A549 (cell line): ENCODE results near the gene SMG6. TPM values are rescaled to one million over a fixed set of nuclear protein-coding genes. Genes with fewer than 3 reads are reported as not detected.
"Not testable (repeated sequence)": the region's sequence is repeated elsewhere in the genome, so short reads cannot be mapped to it uniquely, and the experiment has no call there.

ENCODE experiments used
- ATAC-seq, 2 experiments: fragments of 200-7000 bp in 1 of 2; fragments of >200 bp in 1 of 2; cut with Nextera tagmentation in 1 of 2; cut with Tn5 transposase in 1 of 2; 3 replicates each; pipeline versions ENCODE4 v1.8.0 to v1.9.1; 2018 to 2020; ENCODE audit warnings: mild to moderate bottlenecking in 1 of 2, moderate library complexity in 1 of 2
- CTCF ChIA-PET: fragments of 300-600 bp; sonication (Branson Sonifier 250); formaldehyde crosslinking; extraction: SDS; loops from one replicate; lab custom pipeline; 2021; ENCODE audit warnings: antibody characterized with exemption, inconsistent platforms; lab: Yijun Ruan, JAX
- POLR2A ChIA-PET: fragments of 350-600 bp; formaldehyde crosslinking; extraction: SDS; loops from one replicate; lab custom pipeline; 2021; ENCODE audit warnings: antibody characterized with exemption, inconsistent platforms; lab: Yijun Ruan, JAX
- DNase-seq, 2 experiments: peaks; one replicate each; pipeline versions ENCODE4 v3.0.0 to v3.0.0-alpha.2; 2011 to 2016; ENCODE audit warnings: low read depth in 1 of 2, low spot score in 1 of 2
- FAIRE-seq: peaks from 2 replicates; lab custom pipeline; 2011; peaks lifted over from hg19 to GRCh38; lab: Jason Lieb, UNC
- H3K27ac ChIP-seq, 2 experiments: fragments of >200 bp; sonication (Bioruptor Twin); formaldehyde crosslinking; 3 replicates each; pipeline ENCODE4 v1.5.1; 2016 to 2017
- H3K4me1 ChIP-seq: fragments of >200 bp; sonication (Bioruptor Twin); formaldehyde crosslinking; 3 replicates; pipeline ENCODE4 v1.6.1; 2016
- H3K4me2 ChIP-seq: fragments of >200 bp; sonication (Bioruptor Twin); formaldehyde crosslinking; 3 replicates; pipeline ENCODE4 v1.6.1; 2016
- H3K4me3 ChIP-seq: fragments of >200 bp; sonication (Bioruptor Twin); formaldehyde crosslinking; 3 replicates; pipeline ENCODE4 v1.5.1; 2016
- H3K9me3 ChIP-seq: fragments of >200 bp; sonication (Bioruptor Twin); formaldehyde crosslinking; 3 replicates; pipeline ENCODE4 v1.6.1; 2016
- CHD4 ChIP-seq: fragments of 200-600 bp; sonication (generic); IDR thresholded peaks from 2 replicates; pipeline ENCODE4 v1.6.1; 2016; ENCODE audit warnings: antibody characterized with exemption, mild to moderate bottlenecking, borderline replicate concordance
- ESRRA ChIP-seq: fragments of 150-350 bp; IDR thresholded peaks from 2 replicates; pipeline ENCODE4 v1.6.1; 2014; ENCODE audit warnings: mild to moderate bottlenecking, low read length, borderline replicate concordance
- FOSB ChIP-seq: fragments of 250-450 bp; sonication (Bioruptor Pico); IDR thresholded peaks from 2 replicates; pipeline ENCODE4 v1.5.0; 2020; ENCODE audit warnings: mild to moderate bottlenecking, moderate library complexity
- FOXS1 ChIP-seq: fragments of 250-450 bp; sonication (Bioruptor Pico); IDR thresholded peaks from 2 replicates; pipeline ENCODE4 v1.5.0; 2020; ENCODE audit warnings: mild to moderate bottlenecking, moderate library complexity
- HEYL ChIP-seq: fragments of 250-450 bp; sonication (Bioruptor Pico); IDR thresholded peaks from 2 replicates; pipeline ENCODE4 v1.8.0; 2021; ENCODE audit warnings: mild to moderate bottlenecking, moderate library complexity
- HOXA7 ChIP-seq: fragments of 250-450 bp; sonication (Bioruptor Pico); IDR thresholded peaks from 2 replicates; pipeline ENCODE4 v1.5.0; 2020; ENCODE audit warnings: mild to moderate bottlenecking, moderate library complexity
- HOXB5 ChIP-seq: fragments of 250-450 bp; sonication (Bioruptor Pico); IDR thresholded peaks from 2 replicates; pipeline ENCODE4 v1.5.0; 2020; ENCODE audit warnings: mild to moderate bottlenecking, moderate library complexity
- JUN ChIP-seq, 2 experiments: fragments of >200 bp; sonication (Bioruptor Twin); formaldehyde crosslinking; IDR thresholded peaks; 2 replicates in 1 of 2; 3 replicates in 1 of 2; pipeline ENCODE4 v1.6.1; 2016 to 2017
- KDM5A ChIP-seq: fragments of 200-600 bp; sonication (generic); IDR thresholded peaks from 2 replicates; pipeline ENCODE4 v1.6.1; 2016; ENCODE audit warnings: antibody characterized with exemption, mild to moderate bottlenecking
- MAZ ChIP-seq: fragments of 150-350 bp; IDR thresholded peaks from 2 replicates; pipeline ENCODE4 v1.6.1; 2014; ENCODE audit warnings: antibody characterized with exemption, low read depth, low read length, borderline replicate concordance
- PHF8 ChIP-seq: fragments of 200-600 bp; sonication (generic); IDR thresholded peaks from 2 replicates; pipeline ENCODE4 v1.6.1; 2016; ENCODE audit warnings: low read depth, mild to moderate bottlenecking, antibody characterized with exemption, moderate library complexity, borderline replicate concordance
- POLR2A ChIP-seq: IDR thresholded peaks from 2 replicates; pipeline ENCODE4 v1.6.1; 2012; ENCODE audit warnings: mild to moderate bottlenecking, low read length
- RARB ChIP-seq: fragments of 250-450 bp; sonication (Bioruptor Pico); IDR thresholded peaks from 2 replicates; pipeline ENCODE4 v1.8.0; 2021; ENCODE audit warnings: mild to moderate bottlenecking, moderate library complexity
- RCOR1 ChIP-seq: fragments of 150-350 bp; IDR thresholded peaks from 2 replicates; pipeline ENCODE4 v1.6.1; 2014; ENCODE audit warnings: antibody characterized with exemption, low read length, low read depth
- SREBF2 ChIP-seq: fragments of 450-650 bp; IDR thresholded peaks from 2 replicates; pipeline ENCODE4 v1.6.1; 2014; ENCODE audit warnings: mild to moderate bottlenecking, moderate library complexity
- TFCP2L1 ChIP-seq: fragments of 250-450 bp; sonication (Bioruptor Pico); IDR thresholded peaks from 2 replicates; pipeline ENCODE4 v1.5.0; 2021; ENCODE audit warnings: mild to moderate bottlenecking
- ZC3H11A ChIP-seq: fragments of 450-650 bp; IDR thresholded peaks from 2 replicates; pipeline ENCODE4 v1.6.1; 2014; ENCODE audit warnings: antibody characterized with exemption, mild to moderate bottlenecking
- ZSCAN20 ChIP-seq: fragments of 250-450 bp; sonication (Bioruptor Pico); IDR thresholded peaks from 2 replicates; pipeline ENCODE4 v1.8.0; 2022; ENCODE audit warnings: mild to moderate bottlenecking, moderate library complexity
- WGBS: methylation state at CpG from one replicate; pipeline ENCODE4 v1.1.6; 2017; ENCODE audit errors: missing lambda C conversion rate; 5-methylcytosine and 5-hydroxymethylcytosine counted together
- polyA plus RNA-seq, 4 experiments: library from polyadenylated mRNA; depleted of rRNA in 3 of 4; stranded (reverse); fragments of >200 nt; fragmentation: RNase III in 1 of 4; extraction: RNeasy Plus Mini Kit Qiagen cat#74134 plus additional on column Dnase treatment in 1 of 4; gene quantifications; 2 replicates in 3 of 4; 3 replicates in 1 of 4; pipeline ENCODE4 v1.2.3, GENCODE V29; 2011 to 2017
- TF ChIP-seq, protein P1 (sequence below): fragments of 200-600 bp; sonication (generic); IDR thresholded peaks from 2 replicates; pipeline ENCODE4 v1.6.1; 2016; ENCODE audit warnings: antibody characterized with exemption, mild to moderate bottlenecking, moderate library complexity
- TF ChIP-seq, protein P2 (sequence below): fragments of 250-450 bp; sonication (Bioruptor Pico); IDR thresholded peaks from 2 replicates; pipeline ENCODE4 v1.5.0; 2021; ENCODE audit warnings: mild to moderate bottlenecking, moderate library complexity, borderline replicate concordance

The SMG6 gene
- polyA plus RNA-seq, 2 of the 4 experiments (the other 2 are of a cell fraction) = 4.7 to 17.0 TPM

DNA sequence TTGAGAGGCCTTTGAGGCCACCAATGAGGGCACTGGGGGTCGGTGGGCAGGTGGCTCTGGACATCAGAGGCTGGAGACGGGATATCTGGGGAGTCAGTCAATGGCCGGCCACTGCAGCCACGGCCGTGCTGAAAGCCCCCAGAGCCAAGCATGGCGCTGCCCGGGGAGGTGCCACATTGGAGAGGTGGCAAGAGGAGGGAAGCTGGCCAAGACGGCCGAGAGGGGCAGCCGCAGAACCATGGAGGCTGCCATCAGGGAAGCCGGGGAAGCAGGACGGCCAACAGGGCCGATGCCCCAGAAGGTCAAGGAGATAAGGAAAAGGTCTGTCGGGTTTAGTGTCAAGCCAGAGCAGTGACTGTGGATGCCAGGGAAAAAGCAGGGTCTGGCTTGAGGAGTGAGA lies 288.3 kb downstream of the SMG6 start (continued):
- TF ChIP-seq, protein P1, sequence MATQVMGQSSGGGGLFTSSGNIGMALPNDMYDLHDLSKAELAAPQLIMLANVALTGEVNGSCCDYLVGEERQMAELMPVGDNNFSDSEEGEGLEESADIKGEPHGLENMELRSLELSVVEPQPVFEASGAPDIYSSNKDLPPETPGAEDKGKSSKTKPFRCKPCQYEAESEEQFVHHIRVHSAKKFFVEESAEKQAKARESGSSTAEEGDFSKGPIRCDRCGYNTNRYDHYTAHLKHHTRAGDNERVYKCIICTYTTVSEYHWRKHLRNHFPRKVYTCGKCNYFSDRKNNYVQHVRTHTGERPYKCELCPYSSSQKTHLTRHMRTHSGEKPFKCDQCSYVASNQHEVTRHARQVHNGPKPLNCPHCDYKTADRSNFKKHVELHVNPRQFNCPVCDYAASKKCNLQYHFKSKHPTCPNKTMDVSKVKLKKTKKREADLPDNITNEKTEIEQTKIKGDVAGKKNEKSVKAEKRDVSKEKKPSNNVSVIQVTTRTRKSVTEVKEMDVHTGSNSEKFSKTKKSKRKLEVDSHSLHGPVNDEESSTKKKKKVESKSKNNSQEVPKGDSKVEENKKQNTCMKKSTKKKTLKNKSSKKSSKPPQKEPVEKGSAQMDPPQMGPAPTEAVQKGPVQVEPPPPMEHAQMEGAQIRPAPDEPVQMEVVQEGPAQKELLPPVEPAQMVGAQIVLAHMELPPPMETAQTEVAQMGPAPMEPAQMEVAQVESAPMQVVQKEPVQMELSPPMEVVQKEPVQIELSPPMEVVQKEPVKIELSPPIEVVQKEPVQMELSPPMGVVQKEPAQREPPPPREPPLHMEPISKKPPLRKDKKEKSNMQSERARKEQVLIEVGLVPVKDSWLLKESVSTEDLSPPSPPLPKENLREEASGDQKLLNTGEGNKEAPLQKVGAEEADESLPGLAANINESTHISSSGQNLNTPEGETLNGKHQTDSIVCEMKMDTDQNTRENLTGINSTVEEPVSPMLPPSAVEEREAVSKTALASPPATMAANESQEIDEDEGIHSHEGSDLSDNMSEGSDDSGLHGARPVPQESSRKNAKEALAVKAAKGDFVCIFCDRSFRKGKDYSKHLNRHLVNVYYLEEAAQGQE = no peak
- TF ChIP-seq KDM5A (no peak), ZSCAN20 (CRISPR knock-in tag) (no peak), CHD4 (no peak), TFCP2L1 (CRISPR knock-in tag) (no peak), RCOR1 (no peak), MAZ (no peak), PHF8 (no peak), FOSB (no peak), FOXS1 (no peak), POLR2A (no peak), SREBF2 (no peak)

DNA sequence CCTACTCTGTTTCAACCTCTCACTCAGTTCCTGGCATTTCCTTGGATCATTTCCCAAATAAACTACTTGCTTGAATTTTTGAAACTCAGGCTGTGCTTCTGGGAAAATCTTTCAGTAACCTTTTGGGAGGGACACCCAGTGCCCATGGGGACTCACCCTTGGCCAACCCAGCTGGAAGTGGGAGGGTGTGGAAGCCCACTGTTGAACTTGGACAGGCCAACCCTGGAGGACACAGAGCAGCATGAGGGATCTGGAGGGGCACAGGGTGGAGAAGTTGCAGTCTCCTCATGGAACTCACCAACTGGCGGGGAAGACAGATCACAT lies 289.6 kb downstream of the SMG6 start:
- TF ChIP-seq JUN (IDR thresholded peaks at IDR 0.05) (no peak), HOXB5 (CRISPR knock-in tag) (no peak), RARB (CRISPR knock-in tag) (no peak), HEYL (CRISPR knock-in tag) (no peak), RCOR1 (no peak), HOXA7 (CRISPR knock-in tag) (no peak), FOSB (no peak), ZSCAN20 (CRISPR knock-in tag) (no peak), ZC3H11A (no peak), ESRRA (no peak)
- TF ChIP-seq, protein P2, sequence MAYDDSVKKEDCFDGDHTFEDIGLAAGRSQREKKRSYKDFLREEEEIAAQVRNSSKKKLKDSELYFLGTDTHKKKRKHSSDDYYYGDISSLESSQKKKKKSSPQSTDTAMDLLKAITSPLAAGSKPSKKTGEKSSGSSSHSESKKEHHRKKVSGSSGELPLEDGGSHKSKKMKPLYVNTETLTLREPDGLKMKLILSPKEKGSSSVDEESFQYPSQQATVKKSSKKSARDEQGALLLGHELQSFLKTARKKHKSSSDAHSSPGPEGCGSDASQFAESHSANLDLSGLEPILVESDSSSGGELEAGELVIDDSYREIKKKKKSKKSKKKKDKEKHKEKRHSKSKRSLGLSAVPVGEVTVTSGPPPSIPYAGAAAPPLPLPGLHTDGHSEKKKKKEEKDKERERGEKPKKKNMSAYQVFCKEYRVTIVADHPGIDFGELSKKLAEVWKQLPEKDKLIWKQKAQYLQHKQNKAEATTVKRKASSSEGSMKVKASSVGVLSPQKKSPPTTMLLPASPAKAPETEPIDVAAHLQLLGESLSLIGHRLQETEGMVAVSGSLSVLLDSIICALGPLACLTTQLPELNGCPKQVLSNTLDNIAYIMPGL = no peak
- no peak for FAIRE-seq
- ATAC-seq = no peak
- no peaks in the 10 kb centered on the region for H3K4me1 ChIP-seq
- H3K4me2 ChIP-seq = no peak overlapping the region
- no peak overlapping the region for H3K27ac ChIP-seq
- H3K9me3 ChIP-seq = peaks cover 14% of the 10 kb centered on the region; the same call in 2 of the 3 replicates
- ChIA-PET POLR2A (no interaction called here), CTCF (interaction anchor here (1.6 to 3.0 kb wide), 3 partner anchors 12 to 105 kb away, joined by 3 to 20 read pairs (median 12); partner anchors contain the start of genes HIC1 and RTN4RL1)
- no peak for DNase-seq
- 92% methylated on average over 1 of the region's 1 CpG for WGBS
- H3K4me3 ChIP-seq = no peak overlapping the region

DNA sequence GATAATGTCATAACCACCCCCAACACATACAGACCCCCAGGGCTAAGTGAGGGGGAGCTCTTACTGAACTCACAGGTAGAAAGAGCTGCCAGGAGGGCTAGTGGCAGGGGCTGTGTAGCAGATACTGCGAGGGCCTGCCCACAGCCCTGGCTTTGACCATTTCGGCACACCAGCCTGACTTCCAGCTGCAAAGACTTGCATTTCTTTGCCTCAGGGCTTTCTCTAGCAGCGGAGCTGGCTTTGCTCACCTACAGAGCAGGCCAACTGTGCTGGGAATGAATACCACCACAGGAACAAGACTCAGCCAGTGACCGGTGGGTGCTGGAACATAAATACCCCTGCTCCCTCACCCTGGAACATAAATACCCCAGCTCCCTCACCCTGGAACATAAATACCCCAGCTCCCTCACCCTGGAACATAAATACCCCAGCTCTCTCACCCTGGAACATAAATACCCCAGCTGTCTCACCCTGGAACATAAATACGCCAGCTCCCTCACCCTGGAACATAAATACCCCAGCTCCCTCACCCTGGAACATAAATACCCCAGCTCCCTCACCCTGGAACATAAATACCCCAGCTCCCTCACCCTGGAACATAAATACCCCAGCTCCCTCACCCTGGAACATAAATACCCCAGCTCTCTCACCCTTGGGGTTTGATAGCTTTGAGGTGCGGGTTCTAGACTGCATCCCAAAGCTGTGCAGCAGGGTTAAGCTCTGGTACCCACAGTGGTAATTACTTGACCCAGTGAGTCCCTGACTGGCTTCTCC lies 290.2 kb downstream of the SMG6 start:
- H3K27ac ChIP-seq, H3K4me2 ChIP-seq, H3K4me3 ChIP-seq, DNase-seq, POLR2A ChIA-PET, H3K4me1 ChIP-seq, FAIRE-seq, ATAC-seq: not testable (repeated sequence)
- H3K9me3 ChIP-seq = peaks cover 14% of the 10 kb centered on the region; the same call in 2 of the 3 replicates
- 88% methylated on average over 5 of the region's 6 CpGs for WGBS
- CTCF ChIA-PET = interaction anchor here (0.6 to 3.0 kb wide), 4 partner anchors 13 to 104 kb away, joined by 3 to 20 read pairs (median 8); partner anchors contain the start of genes HIC1 and RTN4RL1
